GM12878 (cell line): ENCODE measurements around the gene SVBP. TPM values are rescaled to one million over a fixed set of nuclear protein-coding genes. Genes with fewer than 3 reads are reported as not detected.

ENCODE experiments used
- ATAC-seq: fragments of 200-7000 bp; cut with Tn5 transposase; 3 replicates; pipeline ENCODE4 v1.9.1; 2020; ENCODE audit warnings: mild to moderate bottlenecking, moderate library complexity
- BruUV-seq: library from RNA; stranded (reverse); fragments of 400-500 nt; replicated peaks from 2 replicates; lab custom pipeline; 2021; lab: Mats Ljungman, UMichigan
- CTCF ChIA-PET: fragments of 300-600 bp; sonication (Branson Sonifier 250); formaldehyde crosslinking; extraction: SDS; loops from one replicate; lab custom pipeline; 2021; ENCODE audit warnings: inconsistent platforms; lab: Yijun Ruan, JAX
- POLR2A ChIA-PET: fragments of 350-600 bp; formaldehyde crosslinking; extraction: SDS; loops from one replicate; lab custom pipeline; 2021; ENCODE audit warnings: inconsistent platforms; lab: Charles Lee
- RAD21 ChIA-PET: fragments of 300-600 bp; sonication (Branson Sonifier 250); formaldehyde crosslinking; loops from one replicate; lab custom pipeline; 2023; ENCODE audit warnings: antibody characterized with exemption; ENCODE audit not compliant: unreplicated experiment; lab: Charles Lee
- SMC1A ChIA-PET: fragments of 300-600 bp; sonication (Branson Sonifier 250); formaldehyde crosslinking; loops from one replicate; lab custom pipeline; 2023; ENCODE audit not compliant: unreplicated experiment, uncharacterized antibody; lab: Charles Lee
- DNase-seq: peaks from one replicate; pipeline ENCODE4 v3.0.0-alpha.2; 2011; ENCODE audit warnings: low read depth, low spot score
- FAIRE-seq: peaks from 3 replicates; lab custom pipeline; 2011; peaks lifted over from hg19 to GRCh38; lab: Jason Lieb, UNC
- H2AFZ ChIP-seq: 2 replicates; pipeline ENCODE4 v1.6.0; 2011; ENCODE audit warnings: low read depth, low read length, control low read depth; ENCODE audit not compliant: control insufficient read depth
- H3K27ac ChIP-seq: 2 replicates; pipeline ENCODE4 v1.5.1; 2011; ENCODE audit warnings: control low read depth; ENCODE audit not compliant: control insufficient read depth, insufficient read depth
- H3K27me3 ChIP-seq, 2 experiments: replicated peaks in 1 of 2; 2 replicates each; pipeline versions ENCODE4 v1.6.0 to v1.6.1; 2011; ENCODE audit warnings: low read length in 1 of 2; ENCODE audit not compliant: control insufficient read depth in 2 of 2, insufficient read depth in 2 of 2
- H3K36me3 ChIP-seq, 2 experiments: 2 replicates each; pipeline ENCODE4 v1.5.1; 2011; ENCODE audit warnings: low read length in 1 of 2; ENCODE audit not compliant: control insufficient read depth in 2 of 2, insufficient read depth in 2 of 2
- H3K4me1 ChIP-seq: 2 replicates; pipeline ENCODE4 v1.6.1; 2011; ENCODE audit warnings: mild to moderate bottlenecking, low read length, moderate library complexity, mixed read lengths; ENCODE audit not compliant: control insufficient read depth, insufficient read depth
- H3K4me2 ChIP-seq: 2 replicates; pipeline ENCODE4 v1.6.0; 2011; ENCODE audit warnings: control low read depth; ENCODE audit not compliant: control insufficient read depth, insufficient read depth
- H3K4me3 ChIP-seq: fragments of 200-600 bp; sonication (generic); 2 replicates; pipeline ENCODE4 v1.5.1; 2016
- H3K79me2 ChIP-seq: 2 replicates; pipeline ENCODE4 v1.6.0; 2011; ENCODE audit warnings: low read length; ENCODE audit not compliant: control insufficient read depth, insufficient read depth
- H3K9ac ChIP-seq: 2 replicates; pipeline ENCODE4 v1.8.0; 2011; ENCODE audit warnings: low read length, control low read depth, mixed read lengths; ENCODE audit not compliant: control insufficient read depth, insufficient read depth
- H3K9me3 ChIP-seq: replicated peaks from 3 replicates; pipeline ENCODE4 v1.5.1; 2011; ENCODE audit warnings: mild to moderate bottlenecking, low read length; ENCODE audit not compliant: control insufficient read depth, insufficient read depth
- H4K20me1 ChIP-seq: 2 replicates; pipeline ENCODE4 v1.6.0; 2011; ENCODE audit not compliant: control insufficient read depth, insufficient read depth
- DPF2 ChIP-seq: fragments of 450-650 bp; IDR thresholded peaks from 2 replicates; pipeline ENCODE4 v1.6.1; 2017; ENCODE audit warnings: mild to moderate bottlenecking
- EP300 ChIP-seq, 2 experiments: fragments of 150-350 bp in 1 of 2; IDR thresholded peaks; 2 replicates each; pipeline ENCODE4 v1.6.1; 2011 to 2012; ENCODE audit warnings: low read depth in 2 of 2, low read length in 2 of 2, borderline replicate concordance in 1 of 2, improper control_type of control experiment in 1 of 2, inconsistent platforms in 1 of 2; ENCODE audit not compliant: control insufficient read depth in 1 of 2
- NFYB ChIP-seq: IDR thresholded peaks from 2 replicates; pipeline ENCODE4 v1.6.1; 2011; ENCODE audit warnings: low read depth, mild to moderate bottlenecking, low read length, improper control_type of control experiment, moderate library complexity; ENCODE audit not compliant: insufficient read depth
- POLR2AphosphoS2 ChIP-seq: IDR thresholded peaks from 2 replicates; pipeline ENCODE4 v1.6.1; 2011; ENCODE audit warnings: low read depth, mild to moderate bottlenecking, low read length, improper control_type of control experiment, moderate library complexity
- RCOR1 ChIP-seq: conservative IDR thresholded peaks from 2 replicates; pipeline ENCODE4 v1.6.1; 2012; ENCODE audit warnings: low read depth, low read length, improper control_type of control experiment
- SRF ChIP-seq, 2 experiments: IDR thresholded peaks; 2 replicates each; pipeline ENCODE4 v1.6.1; 2011; ENCODE audit warnings: low read depth in 2 of 2, low read length in 2 of 2, mild to moderate bottlenecking in 1 of 2, moderate library complexity in 1 of 2
- TARDBP ChIP-seq: IDR thresholded peaks from 2 replicates; pipeline ENCODE4 v1.6.1; 2016; ENCODE audit warnings: borderline replicate concordance
- YY1 ChIP-seq: IDR thresholded peaks from 2 replicates; pipeline ENCODE4 v1.6.1; 2011; ENCODE audit warnings: low read depth, mild to moderate bottlenecking, low read length
- ZBED1 ChIP-seq: IDR thresholded peaks from 2 replicates; pipeline ENCODE4 v1.6.1; 2016; ENCODE audit warnings: borderline replicate concordance
- WGBS: methylation state at CpG from one replicate; pipeline ENCODE4 v1.1.6; 2016; ENCODE audit warnings: low lambda C conversion rate; ENCODE audit not compliant: insufficient replicate concordance, insufficient coverage; ENCODE audit errors: missing lambda C conversion rate; 5-methylcytosine and 5-hydroxymethylcytosine counted together
- in situ Hi-C: fragments of 300-500 bp; cut with MboI; formaldehyde crosslinking; loops from 9 replicates; pipeline ENCODE4 v1.14.3; 2018; ENCODE audit warnings: mixed read lengths
- intact Hi-C: fragments of 100-400 bp; cut with micrococcal nuclease; formaldehyde crosslinking; loops from one replicate; pipeline ENCODE4 v1.14.2; 2022; ENCODE audit not compliant: unreplicated experiment
- polyA plus RNA-seq, 11 experiments: library from polyadenylated mRNA; depleted of rRNA in 4 of 11; unstranded in 6 of 11; stranded (reverse) in 5 of 11; fragments of >200 nt; fragmentation: Nextera tagmentation in 4 of 11; fragmentation: Illumina TruSeq in 1 of 11; extraction: Ambion mirVana in 4 of 11; extraction: Trizol in 1 of 11; gene quantifications; 1 replicate in 1 of 11; 2 replicates in 10 of 11; pipeline versions ENCODE4 v1.2.1 to v1.2.3, GENCODE V29; 2011 to 2016; ENCODE audit warnings: inconsistent platforms in 2 of 11, missing spikeins in 2 of 11, low read depth in 1 of 11
- total RNA-seq, 4 experiments: library from RNA; depleted of rRNA in 3 of 4; stranded (reverse); fragments of >200 nt in 3 of 4; fragmentation: Illumina TruSeq in 1 of 4; extraction: Trizol in 1 of 4; gene quantifications; 2 replicates each; pipeline versions ENCODE4 v1.2.1 to v1.2.3, GENCODE V29; 2013 to 2021
- TF ChIP-seq, protein P1 (sequence below): fragments of 450-650 bp; IDR thresholded peaks from 2 replicates; pipeline ENCODE4 v1.6.1; 2017; ENCODE audit warnings: mild to moderate bottlenecking, moderate library complexity

Gene SVBP
- total and polyA plus RNA-seq, 10 of the 15 experiments (the other 5 are each of a cell fraction or from before 2014, with no cell fraction given), result 12.6 to 29.5 (median 19.8) TPM

DNA sequence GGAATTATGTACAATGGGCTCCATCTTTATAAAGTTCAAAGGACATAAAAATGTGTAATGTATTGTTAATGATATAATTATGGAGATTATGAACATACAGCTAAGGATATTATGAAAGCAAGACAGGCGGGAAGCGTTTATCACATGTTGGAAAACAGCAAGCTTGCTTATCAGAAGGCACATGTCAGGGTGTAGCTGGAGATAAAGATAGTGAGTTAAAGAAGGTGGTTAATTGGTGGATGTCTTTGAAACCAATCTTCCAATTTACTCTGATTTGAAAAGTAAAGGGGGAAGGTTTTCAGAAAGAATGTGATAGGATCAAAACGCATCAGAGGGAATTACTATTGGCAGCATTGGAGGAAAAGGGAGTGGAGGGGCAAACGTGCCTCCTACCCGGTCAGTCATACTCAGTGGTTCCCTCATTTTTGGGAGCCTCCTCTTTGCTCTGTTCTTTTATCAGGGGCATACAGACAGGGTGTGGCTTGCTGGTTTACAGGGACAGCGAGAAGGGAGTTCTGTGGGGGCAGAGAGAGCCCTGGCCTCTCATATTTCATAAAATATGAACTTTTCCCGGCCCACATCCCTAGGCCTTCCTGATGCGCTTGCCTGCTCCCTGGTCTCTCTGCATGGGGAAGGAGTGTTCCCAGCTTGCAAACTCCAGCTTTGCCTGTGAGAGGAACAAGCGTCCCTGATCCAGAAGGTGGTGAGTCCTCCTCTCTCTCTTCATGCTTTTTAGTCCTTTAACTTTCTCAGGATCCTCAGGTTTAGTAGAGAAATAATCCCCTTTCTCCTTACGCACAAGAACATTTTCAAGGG, 8.0 kb upstream of the SVBP start (continued):
- TF ChIP-seq, protein P1, sequence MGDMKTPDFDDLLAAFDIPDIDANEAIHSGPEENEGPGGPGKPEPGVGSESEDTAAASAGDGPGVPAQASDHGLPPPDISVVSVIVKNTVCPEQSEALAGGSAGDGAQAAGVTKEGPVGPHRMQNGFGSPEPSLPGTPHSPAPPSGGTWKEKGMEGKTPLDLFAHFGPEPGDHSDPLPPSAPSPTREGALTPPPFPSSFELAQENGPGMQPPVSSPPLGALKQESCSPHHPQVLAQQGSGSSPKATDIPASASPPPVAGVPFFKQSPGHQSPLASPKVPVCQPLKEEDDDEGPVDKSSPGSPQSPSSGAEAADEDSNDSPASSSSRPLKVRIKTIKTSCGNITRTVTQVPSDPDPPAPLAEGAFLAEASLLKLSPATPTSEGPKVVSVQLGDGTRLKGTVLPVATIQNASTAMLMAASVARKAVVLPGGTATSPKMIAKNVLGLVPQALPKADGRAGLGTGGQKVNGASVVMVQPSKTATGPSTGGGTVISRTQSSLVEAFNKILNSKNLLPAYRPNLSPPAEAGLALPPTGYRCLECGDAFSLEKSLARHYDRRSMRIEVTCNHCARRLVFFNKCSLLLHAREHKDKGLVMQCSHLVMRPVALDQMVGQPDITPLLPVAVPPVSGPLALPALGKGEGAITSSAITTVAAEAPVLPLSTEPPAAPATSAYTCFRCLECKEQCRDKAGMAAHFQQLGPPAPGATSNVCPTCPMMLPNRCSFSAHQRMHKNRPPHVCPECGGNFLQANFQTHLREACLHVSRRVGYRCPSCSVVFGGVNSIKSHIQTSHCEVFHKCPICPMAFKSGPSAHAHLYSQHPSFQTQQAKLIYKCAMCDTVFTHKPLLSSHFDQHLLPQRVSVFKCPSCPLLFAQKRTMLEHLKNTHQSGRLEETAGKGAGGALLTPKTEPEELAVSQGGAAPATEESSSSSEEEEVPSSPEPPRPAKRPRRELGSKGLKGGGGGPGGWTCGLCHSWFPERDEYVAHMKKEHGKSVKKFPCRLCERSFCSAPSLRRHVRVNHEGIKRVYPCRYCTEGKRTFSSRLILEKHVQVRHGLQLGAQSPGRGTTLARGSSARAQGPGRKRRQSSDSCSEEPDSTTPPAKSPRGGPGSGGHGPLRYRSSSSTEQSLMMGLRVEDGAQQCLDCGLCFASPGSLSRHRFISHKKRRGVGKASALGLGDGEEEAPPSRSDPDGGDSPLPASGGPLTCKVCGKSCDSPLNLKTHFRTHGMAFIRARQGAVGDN, result no peak
- TF ChIP-seq SRF (IDR thresholded peaks at IDR 0.05; ENCODE audit: low read depth in 2 of 2, low read length in 2 of 2), result no peak
- no peak for TF ChIP-seq ZBED1

DNA sequence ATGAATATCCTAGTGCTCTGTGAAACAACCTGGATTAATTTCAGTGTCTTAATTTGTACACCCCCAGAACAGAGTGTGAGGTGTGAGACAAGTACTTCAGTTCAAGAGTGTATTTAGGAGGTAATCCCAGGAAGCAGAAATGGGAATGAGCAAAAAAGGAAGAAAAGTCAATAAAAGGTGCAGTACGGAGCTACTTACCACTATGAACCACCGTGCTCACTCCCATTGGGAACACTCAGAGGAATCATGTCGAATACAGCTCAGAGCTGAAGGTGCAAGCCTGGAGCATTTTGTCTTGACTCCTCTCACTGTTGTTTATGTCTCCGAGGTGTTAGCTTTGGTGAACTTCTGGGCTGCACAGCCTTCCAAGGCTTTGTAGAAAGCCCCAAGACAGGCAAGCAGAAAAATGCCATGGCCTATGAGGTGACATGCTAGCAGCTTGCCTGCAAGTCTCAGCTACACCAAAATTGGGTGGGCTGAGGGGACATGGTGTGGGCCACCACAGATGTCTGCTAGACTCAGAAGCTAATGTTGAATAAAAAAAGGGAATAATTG, 7.4 kb upstream of the SVBP start:
- Histone ChIP-seq H3K4me2 (no peak overlapping the region), H2AFZ (no peak overlapping the region), H3K4me1 (no peaks in the 10 kb centered on the region), H3K4me3 (no peak overlapping the region), H3K27ac (no peak overlapping the region), H3K36me3 (no peaks in the 10 kb centered on the region), H3K79me2 (no peaks in the 10 kb centered on the region), H3K27me3 (no peaks in the 10 kb centered on the region), H4K20me1 (no peaks in the 10 kb centered on the region), H3K9ac (no peak overlapping the region), H3K9me3 (no peaks in the 10 kb centered on the region)
- 100% methylated on average over 4 of the region's 4 CpGs for WGBS
- ChIA-PET RAD21 (no interaction called here), SMC1A (interaction anchor here (2.8 kb wide), 1 partner anchor 21 kb away, joined by 13 read pairs; the partner anchor contains the start of gene ZNF691), POLR2A (interaction anchor here (0.9 to 1.8 kb wide), 2 partner anchors 8 to 12 kb away, joined by 3 to 7 read pairs; no protein-coding TSS in a partner anchor), CTCF (interaction anchor here (1.3 to 2.2 kb wide), 2 partner anchors 21 to 249 kb away, joined by 4 to 10 read pairs; partner anchors contain the start of gene ZNF691)
- ATAC-seq (no peak), DNase-seq (no peak), FAIRE-seq (no peak)
- intact Hi-C loops, result no loop called here
- BruUV-seq, result no TSS peak
- in situ Hi-C loops, result no loop called here
- TF ChIP-seq DPF2 (no peak), RCOR1 (no peak), TARDBP (no peak), YY1 (no peak), POLR2AphosphoS2 (no peak), EP300 (IDR thresholded peaks at IDR 0.05; ENCODE audit: borderline replicate concordance in 1 of 2, control insufficient read depth in 1 of 2, low read depth in 2 of 2, low read length in 2 of 2) (no peak), NFYB (no peak)
- TF ChIP-seq, protein P1, result no peak
